ENCODE measurements around the gene BRD3OS. TPM values are rescaled to one million over a fixed set of nuclear protein-coding genes. Genes with fewer than 3 reads are reported as not detected.
"Not testable (repeated sequence)": the region's sequence is repeated elsewhere in the genome, so short reads cannot be mapped to it uniquely, and the experiment has no call there.

BRD3OS gene
- total RNA-seq, 3 donors from 2014 or later: 3.6 to 17.6 (median 4.9) TPM

GRCh38 chr9:134071149-134071548, 45.9 kb downstream of the BRD3OS start:
- TF ChIP-seq CTCF (IDR thresholded peaks at IDR 0.05): no peak
- no peaks in the 10 kb centered on the region for H3K36me3 ChIP-seq (ENCODE audit: low read depth)
- H3K4me1 ChIP-seq (ENCODE audit: low read depth): peaks cover 6% of the 10 kb centered on the region
- ATAC-seq: no peak
- no peaks in the 10 kb centered on the region for H3K9me3 ChIP-seq
- intact Hi-C loops (cut with DNase I, micrococcal nuclease): no loop called here
- no peak for DNase-seq
- H3K4me3 ChIP-seq: no peak overlapping the region

GRCh38 chr9:134072683-134073082, 47.4 kb downstream of the BRD3OS start:
- intact Hi-C loops (cut with DNase I, micrococcal nuclease); H3K4me1 ChIP-seq (ENCODE audit: low read depth); ATAC-seq; DNase-seq; H3K36me3 ChIP-seq (ENCODE audit: low read depth); H3K4me3 ChIP-seq; H3K9me3 ChIP-seq: not testable (repeated sequence)

GRCh38 chr9:134073500-134073899, 48.2 kb downstream of the BRD3OS start:
- Histone ChIP-seq H3K9me3 (peaks cover 6% of the 10 kb centered on the region), H3K4me1 (ENCODE audit: low read depth) (peaks cover 6% of the 10 kb centered on the region), H3K36me3 (ENCODE audit: low read depth) (no peaks in the 10 kb centered on the region), H3K4me3 (no peak overlapping the region)
- intact Hi-C loops (cut with DNase I, micrococcal nuclease): no loop called here
- no peak for TF ChIP-seq CTCF (IDR thresholded peaks at IDR 0.05)
- ATAC-seq (no peak), DNase-seq (no peak)

GRCh38 chr9:134075689-134076088, 50.4 kb downstream of the BRD3OS start:
- H3K36me3 ChIP-seq (ENCODE audit: low read depth); DNase-seq; ATAC-seq; H3K9me3 ChIP-seq; H3K4me3 ChIP-seq; H3K4me1 ChIP-seq (ENCODE audit: low read depth); intact Hi-C loops (cut with DNase I, micrococcal nuclease): not testable (repeated sequence)

- intact Hi-C loops (cut with DNase I, micrococcal nuclease): no loop called here
- ATAC-seq (no peak), DNase-seq (no peak)
- Histone ChIP-seq H3K36me3 (ENCODE audit: low read depth) (no peaks in the 10 kb centered on the region), H3K9me3 (peaks cover 10% of the 10 kb centered on the region), H3K4me3 (no peak overlapping the region), H3K4me1 (ENCODE audit: low read depth) (no peaks in the 10 kb centered on the region)
- no peak for TF ChIP-seq CTCF (IDR thresholded peaks at IDR 0.05)
Observed at GRCh38 chr9:134076644-134077043, 51.4 kb downstream of the BRD3OS start.

Other genes starting within 250 kb of the BRD3OS start
- 10 to 100 TPM; 29.4 to 34.8 (median 34.5) TPM for gene VAV2, start 33.2 kb upstream of the BRD3OS start, total RNA-seq
- 10 to 100 TPM; 19.4 to 56.0 (median 29.4) TPM for gene BRD3, start 42.5 kb downstream of the BRD3OS start, total RNA-seq
- gene WDR5, start 110.6 kb downstream of the BRD3OS start, total RNA-seq: 10 to 100 TPM; 19.9 to 27.1 (median 24.6) TPM
- 100 to 1,000 TPM in 1 of 3 donors, 10 to 100 TPM in 2; 38.0 to 182 (median 66.9) TPM for gene RNU6ATAC, start 139.1 kb downstream of the BRD3OS start, total RNA-seq

Measured in mucosa of descending colon (tissue), 3 donors.